GM12891 (cell line): Measurements from ENCODE around the gene MTCL1.

ENCODE experiments used
- PAX5 ChIP-seq: IDR thresholded peaks from 2 replicates; pipeline ENCODE4 v1.6.1; 2011; ENCODE audit warnings: low read length, moderate library complexity, mild to moderate bottlenecking; ENCODE audit not compliant: insufficient read depth, severe bottlenecking
- POLR2A ChIP-seq: IDR thresholded peaks from 2 replicates; pipeline ENCODE4 v1.6.1; 2011; ENCODE audit warnings: low read depth, low read length, control low read depth
- POLR2AphosphoS5 ChIP-seq: IDR thresholded peaks from 2 replicates; pipeline ENCODE4 v1.6.1; 2011; ENCODE audit warnings: low read depth, low read length, control low read depth
- POU2F2 ChIP-seq: IDR thresholded peaks from 2 replicates; pipeline ENCODE4 v1.6.1; 2011; ENCODE audit warnings: low read depth, mild to moderate bottlenecking, control low read depth, low read length, moderate library complexity
- TAF1 ChIP-seq: IDR thresholded peaks from 2 replicates; pipeline ENCODE4 v1.6.1; 2011; ENCODE audit warnings: low read depth, low read length, control low read depth

GRCh38 chr18:8667846-8668245 lies 37.5 kb upstream of the MTCL1 start:
- TF ChIP-seq POLR2A (no peak), POU2F2 (no peak), POLR2AphosphoS5 (no peak), TAF1 (no peak), PAX5 (no peak)
